Activated B cell treated with CpG ODN at 0.5 μM for 24 hours (primary cell): ENCODE data around the gene ZCWPW1. TPM values are rescaled to one million over a fixed set of nuclear protein-coding genes. Genes with fewer than 3 reads are reported as not detected.

Experiments
- ATAC-seq: fragments of 200-7000 bp; cut with Tn5 transposase; one replicate; pipeline ENCODE4 v1.10.0; 2021; ENCODE audit warnings: low read depth, mild to moderate bottlenecking, moderate library complexity
- CTCF ChIA-PET: fragments of 350-600 bp; sonication (Branson Sonifier 250); formaldehyde crosslinking; loops from one replicate; lab custom pipeline; 2021; ENCODE audit warnings: antibody characterized with exemption; lab: Charles Lee
- POLR2A ChIA-PET: fragments of 350-600 bp; sonication (Branson Sonifier 250); formaldehyde crosslinking; loops from one replicate; lab custom pipeline; 2021; ENCODE audit warnings: antibody characterized with exemption; lab: Charles Lee
- DNase-seq: peaks from one replicate; pipeline ENCODE4 v3.0.0; 2022
- H3K27ac Mint-ChIP-seq: one replicate; pipeline ENCODE4 v1.8.0; 2020; ENCODE audit warnings: mixed read lengths
- H3K27me3 Mint-ChIP-seq: one replicate; pipeline ENCODE4 v1.8.0; 2021; ENCODE audit warnings: mixed read lengths
- H3K36me3 Mint-ChIP-seq: one replicate; pipeline ENCODE4 v1.8.0; 2021; ENCODE audit warnings: low read depth, mixed read lengths
- H3K4me1 Mint-ChIP-seq: one replicate; pipeline ENCODE4 v1.8.0; 2021; ENCODE audit warnings: mixed read lengths
- H3K4me3 Mint-ChIP-seq: one replicate; pipeline ENCODE4 v1.8.0; 2020; ENCODE audit warnings: mild to moderate bottlenecking, mixed read lengths
- H3K9me3 Mint-ChIP-seq: one replicate; pipeline ENCODE4 v1.8.0; 2020; ENCODE audit warnings: mixed read lengths
- intact Hi-C: fragments of 100-400 bp; cut with micrococcal nuclease; formaldehyde crosslinking; loops from one replicate; pipeline ENCODE4 v1.15.1; 2024
- total RNA-seq: library from RNA; stranded (reverse); gene quantifications from 2 replicates; pipeline ENCODE4 v1.2.3, GENCODE V29; 2022
- TF ChIP-seq, protein P1 (sequence below): fragments of 200-600 bp; IDR thresholded peaks from one replicate; pipeline ENCODE4 v1.8.0; 2022; ENCODE audit warnings: antibody characterized with exemption, mild to moderate bottlenecking

Gene ZCWPW1
- total RNA-seq, 1 donor from 2014 or later, result 10.8 TPM

DNA sequence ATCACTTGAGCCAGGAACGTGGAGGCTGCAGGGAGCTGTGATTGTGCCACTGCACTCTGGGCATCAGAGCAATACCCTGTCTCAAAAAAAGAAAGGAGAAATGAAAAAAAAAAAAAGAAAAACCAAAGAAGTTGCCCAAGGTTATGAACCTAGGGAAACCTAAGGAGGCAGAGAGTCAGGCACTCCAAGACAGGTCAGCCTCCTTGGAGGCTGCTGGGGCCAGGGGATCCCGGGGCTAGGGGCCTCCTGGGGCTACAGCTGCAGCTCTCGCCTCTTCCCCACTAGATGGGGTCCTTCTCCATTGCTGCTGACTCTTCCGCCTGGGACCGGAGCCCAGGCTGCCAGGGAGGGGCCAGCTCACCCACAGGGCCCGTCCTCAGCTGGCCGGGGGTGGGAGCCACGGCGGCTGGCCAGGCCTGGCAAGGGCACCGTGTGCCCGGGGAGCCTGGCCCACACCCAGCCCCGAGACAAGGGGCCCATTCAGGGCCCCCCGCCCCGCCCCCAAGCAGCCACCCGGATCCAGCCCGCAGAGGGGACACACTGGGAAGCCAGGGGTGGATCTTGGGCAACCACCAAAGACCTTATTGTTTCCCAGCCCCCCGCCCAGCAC, 37.3 kb upstream of the ZCWPW1 start:
- CTCF ChIA-PET, result interaction anchor here (0.6 to 2.3 kb wide), 4 partner anchors 70 to 99 kb away, joined by 3 to 10 read pairs (median 4); no protein-coding TSS in a partner anchor
- no peak overlapping the region for H3K4me3 Mint-ChIP-seq
- H3K27me3 Mint-ChIP-seq, result no peaks in the 10 kb centered on the region
- TF ChIP-seq, protein P1, sequence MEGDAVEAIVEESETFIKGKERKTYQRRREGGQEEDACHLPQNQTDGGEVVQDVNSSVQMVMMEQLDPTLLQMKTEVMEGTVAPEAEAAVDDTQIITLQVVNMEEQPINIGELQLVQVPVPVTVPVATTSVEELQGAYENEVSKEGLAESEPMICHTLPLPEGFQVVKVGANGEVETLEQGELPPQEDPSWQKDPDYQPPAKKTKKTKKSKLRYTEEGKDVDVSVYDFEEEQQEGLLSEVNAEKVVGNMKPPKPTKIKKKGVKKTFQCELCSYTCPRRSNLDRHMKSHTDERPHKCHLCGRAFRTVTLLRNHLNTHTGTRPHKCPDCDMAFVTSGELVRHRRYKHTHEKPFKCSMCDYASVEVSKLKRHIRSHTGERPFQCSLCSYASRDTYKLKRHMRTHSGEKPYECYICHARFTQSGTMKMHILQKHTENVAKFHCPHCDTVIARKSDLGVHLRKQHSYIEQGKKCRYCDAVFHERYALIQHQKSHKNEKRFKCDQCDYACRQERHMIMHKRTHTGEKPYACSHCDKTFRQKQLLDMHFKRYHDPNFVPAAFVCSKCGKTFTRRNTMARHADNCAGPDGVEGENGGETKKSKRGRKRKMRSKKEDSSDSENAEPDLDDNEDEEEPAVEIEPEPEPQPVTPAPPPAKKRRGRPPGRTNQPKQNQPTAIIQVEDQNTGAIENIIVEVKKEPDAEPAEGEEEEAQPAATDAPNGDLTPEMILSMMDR, result no peak
- no peak overlapping the region for H3K27ac Mint-ChIP-seq
- DNase-seq (no peak), ATAC-seq (no peak)
- no peaks in the 10 kb centered on the region for H3K9me3 Mint-ChIP-seq
- H3K36me3 Mint-ChIP-seq, result peaks cover 41% of the 10 kb centered on the region
- peaks cover 6% of the 10 kb centered on the region for H3K4me1 Mint-ChIP-seq
- POLR2A ChIA-PET, result interaction anchor here (0.6 to 0.9 kb wide), 3 partner anchors 15 to 172 kb away, joined by 3 to 6 read pairs (median 3); no protein-coding TSS in a partner anchor
- intact Hi-C loops, result no loop called here

DNA sequence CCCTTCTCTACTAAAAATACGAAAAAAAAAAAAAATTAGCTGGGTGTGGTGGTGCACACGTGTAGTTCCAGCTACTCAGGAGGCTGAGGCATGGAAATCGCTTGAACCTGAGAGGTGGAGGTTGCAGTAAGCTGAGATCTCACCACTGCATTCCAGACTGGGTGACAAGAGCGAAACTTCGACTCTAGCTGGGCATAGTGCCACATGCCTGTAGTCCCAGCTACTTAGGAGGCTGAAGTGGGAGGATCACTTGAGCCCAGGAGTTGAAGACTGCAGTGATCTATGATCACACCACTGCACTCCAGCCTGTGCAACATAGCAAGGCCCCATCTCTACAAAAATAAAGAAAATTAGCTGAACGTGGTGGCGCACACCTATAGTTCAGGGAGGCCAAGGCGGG, 36.8 kb upstream of the ZCWPW1 start:
- H3K27me3 Mint-ChIP-seq, result no peaks in the 10 kb centered on the region
- ATAC-seq (no peak), DNase-seq (no peak)
- no peak overlapping the region for H3K27ac Mint-ChIP-seq
- intact Hi-C loops, result no loop called here
- peaks cover 6% of the 10 kb centered on the region for H3K4me1 Mint-ChIP-seq
- H3K36me3 Mint-ChIP-seq, result peaks cover 38% of the 10 kb centered on the region
- CTCF ChIA-PET, result interaction anchor here (0.6 to 2.3 kb wide), 6 partner anchors 8 to 100 kb away, joined by 3 to 10 read pairs (median 4); no protein-coding TSS in a partner anchor
- no peak overlapping the region for H3K4me3 Mint-ChIP-seq
- POLR2A ChIA-PET, result interaction anchor here (0.6 to 1.1 kb wide), 4 partner anchors 15 to 173 kb away, joined by 3 to 6 read pairs (median 4); no protein-coding TSS in a partner anchor
- TF ChIP-seq, protein P1, result no peak
- H3K9me3 Mint-ChIP-seq, result no peaks in the 10 kb centered on the region

DNA sequence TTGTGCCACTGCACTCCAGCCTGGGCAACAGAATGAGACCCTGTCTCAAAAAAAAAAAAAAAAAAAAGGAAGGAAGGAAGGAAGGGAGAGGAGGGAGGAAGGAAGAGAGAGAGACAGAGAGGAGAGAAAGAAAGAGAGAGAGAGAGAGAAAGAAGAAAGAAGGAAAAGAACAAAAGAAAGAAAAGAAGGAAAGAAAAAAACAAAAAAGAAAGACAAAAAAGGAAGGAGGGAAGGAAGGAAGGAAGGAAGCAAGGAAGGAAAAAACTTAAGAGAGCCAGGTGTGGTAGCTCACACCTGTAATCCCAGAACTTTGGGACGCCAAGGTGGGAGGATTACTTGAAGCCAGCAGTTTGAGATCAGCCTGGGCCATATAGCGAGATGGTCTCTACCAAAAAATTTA, 36.3 kb upstream of the ZCWPW1 start:
- Mint-ChIP-seq H3K27me3 (no peaks in the 10 kb centered on the region), H3K9me3 (no peaks in the 10 kb centered on the region), H3K4me1 (peaks cover 3% of the 10 kb centered on the region), H3K27ac (no peak overlapping the region), H3K4me3 (no peak overlapping the region), H3K36me3 (peaks cover 38% of the 10 kb centered on the region)
- ChIA-PET POLR2A (interaction anchor here (1.1 kb wide), 1 partner anchor 21 kb away, joined by 6 read pairs; no protein-coding TSS in a partner anchor), CTCF (interaction anchor here (1.1 to 2.3 kb wide), 3 partner anchors 9 to 95 kb away, joined by 3 to 10 read pairs (median 5); no protein-coding TSS in a partner anchor)
- ATAC-seq (no peak), DNase-seq (no peak)
- TF ChIP-seq, protein P1, result no peak
- intact Hi-C loops, result no loop called here

DNA sequence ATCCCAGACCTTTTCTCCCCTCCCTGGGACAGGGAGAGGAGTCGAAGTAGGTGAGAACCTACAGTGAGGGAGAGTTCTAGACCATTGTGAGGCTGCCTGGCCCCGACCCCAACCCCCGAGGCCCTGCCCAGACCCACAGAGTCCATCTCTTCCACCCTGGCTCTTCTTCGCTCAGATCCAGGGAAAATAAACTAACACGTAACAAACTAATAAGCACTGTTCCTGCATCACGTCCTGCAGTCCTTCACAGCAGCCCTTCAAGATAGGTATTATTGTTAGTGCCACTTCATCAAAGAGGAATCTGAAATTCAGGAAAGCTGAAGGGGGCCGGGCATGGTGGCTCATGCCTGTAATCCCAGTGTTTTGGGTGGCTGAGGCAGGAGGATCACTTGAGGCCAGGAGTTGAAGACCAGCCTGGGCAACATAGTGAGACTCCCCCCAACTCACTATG, 35.7 kb upstream of the ZCWPW1 start, which contains the start of gene SPACDR:
SPACDR (minus strand) TSS at position 51 of the 451 bp plus-strand sequence. CDS start 235 bp downstream, outside the sequence.
- no peak for ATAC-seq
- Mint-ChIP-seq H3K9me3 (no peaks in the 10 kb centered on the region), H3K27ac (no peak within 1 kb of the TSS), H3K27me3 (no peaks in the 10 kb centered on the region), H3K4me3 (no peak within 1 kb of the TSS), H3K36me3 (peaks cover 40% of the 10 kb centered on the region), H3K4me1 (peaks cover 2% of the 10 kb centered on the region)
- POLR2A ChIA-PET, result interaction anchor here (1.1 kb wide), 1 partner anchor 20 kb away, joined by 6 read pairs; no protein-coding TSS in a partner anchor
- CTCF ChIA-PET, result interaction anchor here (1.1 to 2.0 kb wide), 2 partner anchors 9 kb away, joined by 3 to 5 read pairs; no protein-coding TSS in a partner anchor
- intact Hi-C loops, result no loop called here
- no peak for DNase-seq
- TF ChIP-seq, protein P1, result no peak

DNA sequence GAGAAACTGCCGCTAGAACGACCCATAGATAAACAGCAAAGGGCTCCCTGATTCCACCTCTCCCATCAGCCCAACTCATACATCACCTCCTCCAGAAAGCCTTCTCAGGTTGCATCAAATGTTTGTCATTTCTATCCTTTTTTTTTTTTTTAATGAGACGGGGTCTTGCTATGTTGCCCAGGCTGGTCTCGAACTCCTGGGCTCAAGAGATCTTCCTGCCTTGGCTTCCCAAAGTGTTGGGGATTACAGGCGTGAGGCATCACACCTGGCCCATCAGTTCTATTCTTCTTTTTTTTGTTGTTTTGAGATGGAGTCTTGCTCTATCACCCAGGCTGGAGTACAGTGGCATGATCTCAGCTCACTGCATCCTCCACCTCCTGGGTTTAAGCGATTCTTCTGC, 28.5 kb upstream of the ZCWPW1 start:
- Mint-ChIP-seq H3K4me3 (no peak overlapping the region), H3K27me3 (no peaks in the 10 kb centered on the region), H3K9me3 (no peaks in the 10 kb centered on the region), H3K4me1 (peaks cover 3% of the 10 kb centered on the region), H3K36me3 (peaks cover 13% of the 10 kb centered on the region), H3K27ac (no peak overlapping the region)
- POLR2A ChIA-PET, result no interaction called here
- ATAC-seq (no peak), DNase-seq (no peak)
- CTCF ChIA-PET, result interaction anchor here (0.5 kb wide), 1 partner anchor 268 kb away, joined by 3 read pairs; no protein-coding TSS in a partner anchor
- TF ChIP-seq, protein P1, result no peak
- intact Hi-C loops, result loop anchor here (10.0 kb wide), 1 partner anchor 542 kb away; the partner anchor contains the start of gene TRIM4
